ENCODE measurements around the gene SRP54.
"Not testable (repeated sequence)": the region's sequence is repeated elsewhere in the genome, so short reads cannot be mapped to it uniquely, and the experiment has no call there.

SRP54 gene

DNA sequence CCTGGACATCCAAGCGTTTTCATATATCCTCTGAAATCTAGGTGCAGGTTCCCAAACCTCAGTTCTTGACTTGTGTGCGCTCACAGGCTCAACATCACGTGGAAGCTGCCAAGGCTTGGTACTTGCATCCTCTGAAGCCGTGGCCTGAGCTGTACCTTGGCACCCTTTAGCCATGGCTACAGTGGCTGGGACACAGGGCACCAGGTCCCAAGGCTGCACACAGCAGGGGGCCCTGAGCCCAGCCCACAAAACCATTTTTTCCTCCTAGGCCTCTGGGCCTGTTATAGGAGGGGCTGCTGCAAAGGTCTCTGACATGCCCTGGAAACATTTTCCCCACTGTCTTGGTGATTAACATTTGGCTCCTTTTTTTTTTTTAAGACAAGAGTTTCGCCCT lies 51.6 kb downstream of the SRP54 start:
- H3K27ac ChIP-seq: no peak overlapping the region
- no peak for TF ChIP-seq ZFX (IDR thresholded peaks at IDR 0.05)
- TF ChIP-seq, protein P1, sequence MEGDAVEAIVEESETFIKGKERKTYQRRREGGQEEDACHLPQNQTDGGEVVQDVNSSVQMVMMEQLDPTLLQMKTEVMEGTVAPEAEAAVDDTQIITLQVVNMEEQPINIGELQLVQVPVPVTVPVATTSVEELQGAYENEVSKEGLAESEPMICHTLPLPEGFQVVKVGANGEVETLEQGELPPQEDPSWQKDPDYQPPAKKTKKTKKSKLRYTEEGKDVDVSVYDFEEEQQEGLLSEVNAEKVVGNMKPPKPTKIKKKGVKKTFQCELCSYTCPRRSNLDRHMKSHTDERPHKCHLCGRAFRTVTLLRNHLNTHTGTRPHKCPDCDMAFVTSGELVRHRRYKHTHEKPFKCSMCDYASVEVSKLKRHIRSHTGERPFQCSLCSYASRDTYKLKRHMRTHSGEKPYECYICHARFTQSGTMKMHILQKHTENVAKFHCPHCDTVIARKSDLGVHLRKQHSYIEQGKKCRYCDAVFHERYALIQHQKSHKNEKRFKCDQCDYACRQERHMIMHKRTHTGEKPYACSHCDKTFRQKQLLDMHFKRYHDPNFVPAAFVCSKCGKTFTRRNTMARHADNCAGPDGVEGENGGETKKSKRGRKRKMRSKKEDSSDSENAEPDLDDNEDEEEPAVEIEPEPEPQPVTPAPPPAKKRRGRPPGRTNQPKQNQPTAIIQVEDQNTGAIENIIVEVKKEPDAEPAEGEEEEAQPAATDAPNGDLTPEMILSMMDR (conservative IDR thresholded peaks at IDR 0.05): no peak

- not testable (repeated sequence) for H3K27ac ChIP-seq
Measured at GRCh38 chr14:35034944-35035554, 52.3 kb downstream of the SRP54 start.

DNA sequence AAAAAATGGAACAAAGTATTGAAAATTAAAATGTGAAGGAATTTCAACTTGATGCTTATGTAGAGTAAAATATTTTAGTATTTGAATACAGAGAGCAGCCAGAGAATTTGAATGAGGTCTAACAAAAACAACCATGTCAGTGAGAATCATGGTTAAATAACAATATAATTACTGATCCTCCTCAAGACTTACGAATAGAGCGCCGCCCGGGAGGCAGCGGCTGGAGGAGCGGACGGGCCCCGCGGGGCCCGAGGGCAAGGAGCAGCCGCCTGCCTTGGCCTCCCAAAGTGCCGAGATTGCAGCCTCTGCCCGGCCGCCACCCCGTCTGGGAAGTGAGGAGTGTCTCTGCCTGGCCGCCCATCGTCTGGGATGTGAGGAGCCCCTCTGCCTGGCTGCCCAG lies 55.5 kb downstream of the SRP54 start:
- not testable (repeated sequence) for H3K27ac ChIP-seq

GRCh38 chr14:35042632-35043031 lies 59.8 kb downstream of the SRP54 start:
- TF ChIP-seq, protein P1 (conservative IDR thresholded peaks at IDR 0.05): no peak
- TF ChIP-seq ZFX (IDR thresholded peaks at IDR 0.05): no peak
- H3K27ac ChIP-seq: no peak overlapping the region

GRCh38 chr14:35043046-35043445 lies 60.3 kb downstream of the SRP54 start:
- TF ChIP-seq ZFX (IDR thresholded peaks at IDR 0.05): no peak
- TF ChIP-seq, protein P1 (conservative IDR thresholded peaks at IDR 0.05): no peak
- no peak overlapping the region for H3K27ac ChIP-seq

- H3K27ac ChIP-seq: peak overlapping the region; percentile 94
- TF ChIP-seq ZFX (IDR thresholded peaks at IDR 0.05): no peak
- TF ChIP-seq, protein P1 (conservative IDR thresholded peaks at IDR 0.05): no peak
Measured at GRCh38 chr14:35044939-35045797, 62.4 kb downstream of the SRP54 start.

DNA sequence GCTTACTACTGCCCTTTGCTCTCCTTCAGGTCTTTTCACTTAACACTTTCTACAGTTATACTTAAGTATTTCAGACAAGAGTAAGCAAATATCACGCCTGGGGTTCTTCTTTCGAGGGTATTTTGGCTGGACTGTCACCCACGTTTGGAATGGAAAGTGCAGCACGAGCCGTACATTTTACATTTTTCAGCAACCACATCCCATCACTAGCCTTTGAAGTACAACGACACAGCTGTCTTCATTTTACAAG lies 62.9 kb downstream of the SRP54 start:
- TF ChIP-seq ZFX (IDR thresholded peaks at IDR 0.05): no peak
- TF ChIP-seq, protein P1 (conservative IDR thresholded peaks at IDR 0.05): no peak
- H3K27ac ChIP-seq: peak overlapping the region; percentile 94

DNA sequence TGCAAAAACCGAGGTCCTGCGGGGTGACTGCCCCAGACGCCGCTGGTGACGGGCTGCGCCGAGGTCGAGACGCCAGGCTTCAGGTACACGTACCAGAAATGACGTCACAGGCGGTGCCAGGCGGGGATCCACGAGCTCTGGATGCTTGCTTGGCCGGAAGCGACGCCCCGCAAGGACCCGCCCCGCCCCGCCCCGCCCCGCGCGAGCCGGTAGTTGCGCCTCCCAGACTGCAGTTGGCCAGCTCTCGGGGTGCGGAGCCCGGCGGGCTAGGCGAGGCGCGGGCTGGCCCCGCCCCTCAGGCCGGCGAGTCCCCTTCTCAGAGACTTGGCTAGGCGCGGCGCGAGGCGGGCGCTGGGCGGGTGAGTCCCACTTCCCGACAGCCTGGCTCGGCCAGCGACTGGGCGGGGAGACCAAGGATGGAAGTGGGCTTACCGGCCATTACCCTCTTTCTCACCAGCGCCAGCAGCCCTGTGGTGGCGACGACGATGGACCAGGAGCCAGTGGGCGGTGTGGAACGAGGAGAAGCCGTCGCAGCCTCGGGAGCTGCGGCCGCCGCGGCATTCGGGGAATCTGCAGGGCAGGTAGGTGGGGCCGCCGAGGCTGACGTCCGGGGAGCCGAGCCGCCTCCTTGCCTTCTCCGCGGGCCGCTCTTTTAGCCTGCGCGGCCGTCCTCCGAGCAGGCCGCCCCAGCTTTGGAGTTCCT lies 63.4 kb downstream of the SRP54 start, which contains the start of gene FAM177A1:
TSS of gene FAM177A1 (plus strand) at position 225 of the 703 bp plus-strand sequence. CDS start at position 417, 192 bp downstream.
- H3K27ac ChIP-seq: peak within 1 kb of the TSS; percentile 94
- TF ChIP-seq, protein P1 (conservative IDR thresholded peaks at IDR 0.05): no peak; the same call in 1 of the 2 replicates
- TF ChIP-seq ZFX (IDR thresholded peaks at IDR 0.05): peak; percentile 60

All from C4-2B (cell line).